ENCODE measurements around the gene PRKCE. TPM values are rescaled to one million over a fixed set of nuclear protein-coding genes. Genes with fewer than 3 reads are reported as not detected.

The PRKCE gene
- polyA plus RNA-seq, 4 donors = 7.9 to 9.2 (median 8.5) TPM

GRCh38 chr2:45774688-45775244 is 123.3 kb downstream of the PRKCE start:
- no peak for DNase-seq (ENCODE audit: low read depth in 4 of 4, low spot score in 2 of 4)

DNA sequence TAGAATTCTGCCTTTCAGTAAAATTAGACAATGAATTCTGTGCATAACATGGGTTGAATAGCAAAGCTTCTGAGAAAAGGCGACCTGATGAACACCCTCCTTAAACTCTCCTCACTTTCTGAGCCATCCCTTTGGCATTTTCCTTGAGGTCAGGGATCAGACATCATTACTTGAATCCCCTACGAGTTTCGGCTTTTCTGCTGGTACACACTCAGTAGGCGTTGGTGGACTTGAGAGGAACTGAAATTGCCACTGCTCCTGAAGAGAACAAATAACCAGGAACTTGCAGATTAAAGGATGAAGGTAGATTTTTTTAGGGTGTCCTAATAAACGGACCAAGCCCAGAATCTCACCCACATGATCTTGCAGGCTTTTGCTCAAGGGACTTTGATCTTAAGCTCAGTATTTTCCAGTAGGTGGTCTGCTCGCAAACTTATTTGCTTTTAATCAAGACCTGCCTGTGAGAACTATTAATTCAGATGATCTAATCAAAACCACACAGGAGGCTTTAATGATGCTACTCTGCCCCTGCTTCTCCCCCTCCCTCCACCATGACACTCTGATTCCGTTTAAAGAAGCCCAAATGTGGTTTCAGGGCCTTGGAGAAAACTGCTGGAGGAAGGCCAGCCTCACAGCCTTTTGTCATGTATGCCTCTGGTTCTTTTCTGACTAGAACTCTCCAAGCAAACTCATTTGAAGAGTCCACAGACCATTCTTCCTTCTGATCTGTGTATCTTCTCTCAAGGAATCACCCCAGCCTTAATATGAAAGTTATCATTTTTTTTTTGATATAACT is 124.9 kb downstream of the PRKCE start:
- no peak for DNase-seq (ENCODE audit: low read depth in 4 of 4, low spot score in 2 of 4)

DNA sequence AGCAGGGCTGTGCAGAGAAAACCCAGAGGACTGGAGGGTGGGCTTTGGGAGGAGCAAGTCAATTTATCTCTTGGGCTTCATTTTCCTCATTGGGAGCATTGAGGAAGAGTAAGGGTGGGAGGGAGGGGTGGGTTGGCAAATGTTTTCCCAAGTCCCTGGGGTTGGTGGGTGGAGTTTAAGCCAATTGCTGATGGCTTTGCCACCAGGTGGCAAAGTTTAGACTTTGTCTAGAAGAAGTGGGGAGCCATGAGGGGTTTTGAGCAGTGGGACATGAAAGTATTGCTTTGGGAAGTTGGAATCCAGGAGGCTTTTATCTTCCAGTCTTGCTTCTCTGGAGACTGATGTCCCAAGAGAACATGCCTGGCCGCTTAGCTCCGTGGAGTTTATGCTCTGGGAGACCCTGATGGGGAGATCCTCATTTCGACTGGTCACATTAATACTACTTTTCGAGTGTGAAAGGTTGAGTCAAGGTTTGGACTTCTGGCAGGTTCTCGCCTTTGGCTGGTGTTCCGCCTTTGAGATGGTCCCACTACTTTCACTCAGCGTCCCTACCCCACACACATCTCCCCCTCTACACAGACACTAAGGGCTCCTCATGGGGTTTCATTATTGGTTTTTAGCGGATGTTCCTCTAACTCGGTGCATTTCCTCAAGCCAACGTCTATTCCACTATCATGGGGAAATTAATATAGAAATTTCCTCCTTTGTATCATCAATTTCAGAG is 126.7 kb downstream of the PRKCE start:
- no peak for DNase-seq (ENCODE audit: low read depth in 4 of 4, low spot score in 2 of 4)

DNA sequence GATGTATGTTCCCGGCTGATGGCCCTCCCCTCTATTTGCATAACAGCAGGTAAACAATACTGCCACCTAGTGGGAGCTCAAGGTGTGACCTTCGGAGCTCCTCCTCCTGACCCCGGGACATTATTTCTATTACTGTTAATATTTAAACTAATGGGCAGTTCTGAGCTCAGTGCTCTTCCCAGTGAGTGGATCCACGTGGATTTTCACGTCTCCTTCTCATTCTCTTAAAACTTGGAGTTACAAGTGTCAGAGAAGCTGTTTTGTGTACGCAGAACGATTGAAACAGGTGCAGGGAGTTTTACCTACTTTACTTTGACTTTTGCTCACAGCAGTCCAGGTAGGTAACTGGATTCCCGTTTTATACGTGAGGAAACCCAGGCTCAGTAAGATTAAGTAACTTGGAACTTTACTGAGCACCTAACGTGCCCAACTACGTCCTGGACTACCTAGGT is 127.3 kb downstream of the PRKCE start:
- DNase-seq (ENCODE audit: low read depth in 4 of 4, low spot score in 2 of 4) = no peak

- no peak for DNase-seq (ENCODE audit: low read depth in 4 of 4, low spot score in 2 of 4)
Observed at GRCh38 chr2:45780541-45781463, 129.3 kb downstream of the PRKCE start.

GRCh38 chr2:45781464-45781811 is 130.0 kb downstream of the PRKCE start:
- no peak for DNase-seq (ENCODE audit: low read depth in 4 of 4, low spot score in 2 of 4)

DNA sequence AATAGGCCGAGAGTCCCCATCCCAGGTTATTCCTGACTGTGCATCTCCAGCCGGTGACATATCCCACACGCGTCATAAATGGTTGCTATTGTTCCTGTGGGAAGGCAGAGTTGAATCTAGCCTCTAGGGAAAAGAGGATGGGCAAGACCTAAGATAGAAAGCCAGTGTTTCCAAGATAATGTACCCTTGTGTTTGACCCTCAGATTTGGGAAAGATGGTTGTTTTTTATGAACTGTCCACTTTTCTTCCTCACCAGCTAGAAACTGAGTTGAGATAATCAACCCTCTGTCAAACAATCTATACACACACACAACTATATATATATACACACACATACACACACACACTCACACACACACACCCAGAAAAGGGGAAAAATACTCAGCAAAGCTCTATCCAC is 131.0 kb downstream of the PRKCE start:
- DNase-seq (ENCODE audit: low read depth in 4 of 4, low spot score in 2 of 4) = no peak

DNA sequence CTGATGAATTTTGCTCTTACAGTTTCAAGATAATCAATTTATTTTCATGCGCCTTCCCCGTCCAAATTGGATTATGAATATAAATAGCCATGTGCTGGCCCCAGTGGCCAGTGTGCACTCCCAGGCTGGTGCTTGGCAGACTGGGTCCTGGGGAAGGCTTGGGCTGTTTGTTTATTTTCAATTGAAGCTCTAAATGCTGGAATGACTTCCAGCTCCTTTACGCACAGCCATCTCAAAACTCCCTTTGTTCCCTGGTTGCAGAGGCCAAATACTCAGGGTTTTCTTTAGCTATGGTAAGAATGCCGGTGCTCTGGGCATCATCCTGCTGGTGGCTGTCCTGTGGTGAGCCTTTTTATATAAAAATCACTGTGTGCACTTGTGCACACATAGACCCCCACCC is 131.5 kb downstream of the PRKCE start:
- DNase-seq (ENCODE audit: low read depth in 4 of 4, low spot score in 2 of 4) = no peak

DNA sequence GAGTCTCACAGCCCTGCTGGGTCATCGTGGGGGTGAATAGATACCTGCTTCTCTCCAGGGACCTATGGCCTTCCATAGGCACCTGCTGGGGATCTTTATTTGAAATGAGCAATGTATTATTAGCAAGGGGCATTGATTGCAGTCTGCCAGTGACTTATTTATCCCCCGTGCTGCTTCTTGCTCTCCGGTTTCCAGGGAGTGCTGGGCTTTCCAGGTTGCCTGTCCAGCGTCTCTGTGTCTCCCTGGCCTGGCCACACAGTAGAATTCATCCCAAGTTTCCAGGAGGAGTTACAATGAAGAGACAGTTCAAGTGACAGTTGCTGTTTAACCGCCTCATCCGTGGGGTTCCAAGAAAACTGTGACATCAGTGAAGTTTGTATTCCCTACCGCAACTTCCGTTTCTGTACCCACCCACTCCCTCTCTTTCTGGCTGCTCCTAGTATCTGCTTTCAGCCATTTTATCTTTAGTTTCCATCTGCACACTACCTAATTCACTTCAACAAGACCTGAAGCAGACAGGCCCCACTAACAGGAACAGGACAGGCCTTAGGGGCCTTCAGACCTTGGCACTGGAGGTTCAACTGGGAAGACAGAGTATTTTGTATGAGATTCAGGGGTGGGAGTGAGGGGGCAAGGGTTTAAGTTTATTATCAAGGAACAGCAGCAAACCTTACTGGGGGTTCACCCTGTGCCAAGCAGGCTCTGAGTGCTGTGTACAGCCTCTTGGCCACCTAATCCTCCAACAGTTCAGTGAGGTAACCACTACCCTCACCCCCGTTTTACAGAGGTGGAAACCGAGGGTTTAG is 134.8 kb downstream of the PRKCE start:
- DNase-seq (ENCODE audit: low read depth in 4 of 4, low spot score in 2 of 4) = no peak

- no peak for DNase-seq (ENCODE audit: low read depth in 4 of 4, low spot score in 2 of 4)
Observed at GRCh38 chr2:45786836-45787357, 135.4 kb downstream of the PRKCE start.

- DNase-seq (ENCODE audit: low read depth in 4 of 4, low spot score in 2 of 4) = no peak
Observed at GRCh38 chr2:45788401-45788800, 136.9 kb downstream of the PRKCE start.

DNA sequence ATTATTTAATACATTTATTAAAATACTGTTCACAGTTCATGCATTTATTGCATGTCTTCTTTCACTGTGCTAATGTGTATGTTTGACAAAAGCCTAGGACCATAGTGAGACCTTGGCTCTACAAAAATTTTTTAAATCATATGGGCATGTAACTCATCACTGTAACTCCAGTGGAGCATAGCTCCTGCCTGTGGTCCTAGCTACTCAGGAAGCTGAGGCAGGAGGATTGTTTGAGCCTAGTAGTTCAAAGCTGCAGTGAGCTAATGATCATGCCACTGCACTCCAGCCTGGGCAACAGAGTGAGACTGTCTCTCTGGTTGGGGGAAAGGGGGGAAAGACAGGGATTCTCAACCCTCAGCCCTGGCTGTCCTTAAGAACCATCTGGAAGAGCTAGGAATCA is 137.8 kb downstream of the PRKCE start:
- no peak for DNase-seq (ENCODE audit: low read depth in 4 of 4, low spot score in 2 of 4)

DNA sequence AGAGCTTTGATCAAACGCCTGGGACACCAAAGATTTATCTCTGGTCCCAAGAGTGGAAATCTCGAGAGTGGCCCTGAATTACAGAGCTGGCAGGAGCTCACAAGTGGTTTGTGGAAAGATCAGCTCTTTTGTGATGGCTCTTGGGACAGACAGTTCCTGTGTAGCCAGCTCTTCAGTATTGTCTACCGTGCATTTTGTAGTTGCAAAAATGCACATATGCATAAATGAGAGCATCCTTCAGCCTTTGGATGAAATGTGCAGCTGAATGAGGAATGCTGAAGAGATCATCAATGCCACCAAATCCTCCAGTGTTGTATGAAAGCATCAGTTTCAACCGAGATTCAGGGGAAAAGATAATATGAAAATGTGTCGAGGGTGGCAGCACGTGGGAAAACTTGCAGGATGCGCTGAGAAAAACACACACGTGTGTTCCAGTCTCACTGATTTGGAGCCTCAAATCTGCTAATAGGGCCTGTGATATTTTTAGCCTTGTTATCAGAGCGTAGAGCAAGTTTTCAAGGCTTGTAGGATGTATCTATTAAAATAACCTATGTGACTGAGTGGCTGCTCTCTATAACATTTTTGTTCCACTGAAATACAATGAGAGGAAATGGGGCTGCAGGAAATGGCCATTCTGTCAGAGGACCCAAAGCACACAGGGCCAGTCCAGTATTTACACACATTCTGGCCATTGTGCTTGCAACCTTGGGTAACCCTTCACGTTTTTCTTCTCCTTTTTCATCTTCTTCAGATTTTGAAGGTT is 138.7 kb downstream of the PRKCE start:
- DNase-seq (ENCODE audit: low read depth in 4 of 4, low spot score in 2 of 4) = no peak

DNA sequence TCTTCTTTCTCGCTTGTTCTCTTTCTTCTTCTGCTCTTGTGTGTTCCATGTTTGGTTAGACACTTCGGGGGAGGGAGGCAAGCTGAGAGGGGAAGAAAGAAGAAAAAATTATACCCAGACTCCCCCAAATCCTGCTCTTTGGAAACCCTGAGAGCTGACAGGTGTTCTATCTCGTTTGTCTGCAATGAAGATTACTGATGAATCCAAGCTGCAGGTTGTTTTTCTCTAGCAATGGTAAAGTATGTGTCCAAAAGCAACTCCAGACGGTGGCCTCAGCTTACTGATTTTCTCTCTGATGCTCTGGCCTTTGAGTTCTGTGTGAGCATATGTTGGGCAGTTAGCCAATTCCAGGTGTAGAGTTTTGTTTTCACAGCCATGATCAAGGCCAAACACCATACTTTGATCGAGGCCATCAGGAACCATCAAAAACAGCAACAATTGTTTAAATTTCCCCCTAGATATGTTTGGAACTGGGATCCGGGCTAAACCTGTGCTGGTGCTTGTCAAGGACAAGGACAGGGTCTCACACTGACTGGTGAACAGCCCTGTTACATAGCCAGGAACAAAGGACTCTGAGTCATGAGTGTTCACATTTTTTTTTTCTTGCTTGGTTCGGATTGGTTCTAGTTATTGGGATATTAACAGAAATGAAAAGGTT is 142.0 kb downstream of the PRKCE start:
- DNase-seq (ENCODE audit: low read depth in 4 of 4, low spot score in 2 of 4) = no peak

DNA sequence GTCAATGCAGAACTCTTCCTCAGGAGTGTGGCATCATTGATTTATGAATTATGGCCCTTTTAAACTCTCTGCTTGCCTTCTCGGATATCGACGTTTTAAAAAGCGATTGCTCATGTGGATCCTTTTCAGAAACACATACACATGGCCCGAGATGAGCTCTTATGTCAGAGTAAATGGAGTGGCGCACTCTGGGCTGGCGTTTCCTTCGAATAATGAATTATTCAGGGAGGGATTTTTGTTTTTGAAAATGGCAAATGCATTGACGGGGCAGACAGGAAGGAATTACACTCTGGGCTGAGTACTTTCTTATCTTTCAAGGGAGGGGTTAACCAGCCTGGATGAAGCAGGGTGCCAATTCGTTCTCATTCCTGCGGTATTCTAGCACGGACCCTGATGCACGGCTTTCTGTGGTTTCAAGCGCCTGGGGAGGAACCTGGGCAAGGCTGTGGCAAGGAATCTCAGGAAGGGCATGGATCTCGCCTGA is 142.7 kb downstream of the PRKCE start:
- DNase-seq (ENCODE audit: low read depth in 4 of 4, low spot score in 2 of 4) = no peak

DNA sequence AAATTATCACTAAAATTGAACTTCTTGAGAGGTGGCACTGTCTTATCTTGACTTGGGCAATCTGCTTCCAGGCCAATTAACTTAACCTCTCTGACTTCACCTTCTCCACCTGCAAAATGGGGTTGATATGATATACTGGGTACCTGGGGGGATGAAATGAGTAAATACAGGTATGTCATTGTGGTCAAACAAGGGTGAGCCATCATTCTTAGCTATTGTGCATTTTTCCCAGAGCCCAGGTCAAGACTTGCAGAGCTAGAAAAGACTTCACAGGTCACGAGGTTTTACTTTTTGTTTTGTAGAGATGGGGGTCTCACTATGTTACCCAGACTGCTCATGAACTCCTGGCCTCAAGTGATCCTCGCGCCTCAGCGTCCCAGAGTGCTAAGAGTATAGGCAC is 145.0 kb downstream of the PRKCE start:
- DNase-seq (ENCODE audit: low read depth in 4 of 4, low spot score in 2 of 4) = no peak

DNA sequence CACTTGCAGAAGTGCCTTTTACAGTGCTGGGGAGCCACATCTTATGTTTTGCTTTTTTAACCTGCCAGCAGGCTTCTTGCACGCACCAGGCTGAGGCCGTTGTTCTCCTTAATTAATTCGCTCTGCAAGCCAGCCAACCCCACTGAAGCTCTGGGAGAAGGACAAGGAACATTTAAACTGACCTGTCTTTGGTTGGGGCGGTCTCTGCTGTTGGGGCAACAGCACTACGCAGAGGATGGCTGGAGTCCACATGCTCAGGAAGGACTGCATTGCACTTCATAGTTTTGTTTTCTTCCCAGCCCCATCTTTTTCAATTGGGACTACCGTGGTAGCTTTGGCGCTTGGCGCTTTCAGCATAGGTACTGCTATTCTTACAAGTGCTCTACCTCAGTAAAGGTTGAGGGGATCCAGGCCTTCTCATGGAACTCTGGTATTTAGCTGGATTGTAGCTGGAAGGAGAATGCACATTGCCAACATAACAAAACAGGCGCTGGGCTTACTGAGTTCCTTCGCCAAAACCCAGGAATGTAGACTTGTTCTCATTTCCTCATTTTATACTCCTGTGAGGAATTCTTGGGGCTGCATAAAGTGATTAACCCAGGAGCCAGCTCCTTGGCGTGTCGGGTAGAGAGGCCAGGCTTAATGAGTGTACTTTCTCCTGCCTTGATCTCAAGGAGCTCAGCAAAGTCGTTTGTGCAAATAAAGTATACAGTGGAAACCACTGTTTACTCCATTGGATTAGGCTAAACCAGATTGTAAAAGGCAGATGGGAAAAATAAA is 146.2 kb downstream of the PRKCE start:
- no peak for DNase-seq (ENCODE audit: low read depth in 4 of 4, low spot score in 2 of 4)

Data from left renal cortex interstitium (tissue), 4 donors.